HepG2 (cell line): ENCODE results near the gene SLC8B1. TPM values are rescaled to one million over a fixed set of nuclear protein-coding genes. Genes with fewer than 3 reads are reported as not detected.

ENCODE experiments used
- ATAC-seq: fragments of 200-7000 bp; cut with Tn5 transposase; 3 replicates; pipeline ENCODE4 v1.9.1; 2020; ENCODE audit warnings: mild to moderate bottlenecking, moderate library complexity
- BruUV-seq: library from RNA; stranded (reverse); fragments of 400-500 nt; replicated peaks from 2 replicates; lab custom pipeline; 2021; lab: Mats Ljungman, UMichigan
- CTCF ChIA-PET: fragments of 300-600 bp; formaldehyde crosslinking; extraction: SDS; loops from one replicate; lab custom pipeline; 2021; ENCODE audit warnings: low total read pairs, inconsistent platforms, low intra/inter-chr PET ratio; lab: Yijun Ruan, JAX
- POLR2A ChIA-PET: fragments of 350-600 bp; sonication (Branson Sonifier 250); formaldehyde crosslinking; loops from one replicate; lab custom pipeline; 2020; ENCODE audit warnings: antibody characterized with exemption, inconsistent platforms; lab: Yijun Ruan, JAX
- DNase-seq: peaks from one replicate; pipeline ENCODE4 v3.0.0-alpha.2; 2015; ENCODE audit warnings: low spot score
- FAIRE-seq: peaks from 3 replicates; lab custom pipeline; 2011; peaks lifted over from hg19 to GRCh38; lab: Jason Lieb, UNC
- H2AFZ ChIP-seq: one replicate; pipeline ENCODE4 v1.6.1; 2011; ENCODE audit warnings: low read length, inconsistent platforms
- H3K27ac ChIP-seq: fragments of 300-600 bp; 3 replicates; pipeline ENCODE4 v1.8.0; 2011; ENCODE audit warnings: mixed run types, mild to moderate bottlenecking, mixed read lengths, low read length, inconsistent platforms; ENCODE audit not compliant: insufficient read depth; ENCODE audit errors: extremely low read length
- H3K27me3 ChIP-seq, 2 experiments: fragments of 200-600 bp in 1 of 2; 2 replicates in 1 of 2; 3 replicates in 1 of 2; pipeline versions ENCODE4 v1.6.0 to v1.8.0; 2011; ENCODE audit warnings: low read length in 2 of 2, mild to moderate bottlenecking in 2 of 2, moderate library complexity in 2 of 2, inconsistent platforms in 1 of 2; ENCODE audit not compliant: insufficient read depth in 2 of 2, control insufficient read depth in 1 of 2
- H3K36me3 ChIP-seq, 2 experiments: fragments of 200-600 bp in 1 of 2; replicated peaks in 1 of 2; 2 replicates in 1 of 2; 3 replicates in 1 of 2; pipeline versions ENCODE4 v1.5.1 to v1.8.0; 2011; ENCODE audit warnings: low read length in 2 of 2, inconsistent platforms in 1 of 2; ENCODE audit not compliant: insufficient read depth in 2 of 2, control insufficient read depth in 1 of 2
- H3K4me1 ChIP-seq: 2 replicates; pipeline ENCODE4 v1.5.1; 2012; ENCODE audit warnings: low read length, inconsistent platforms; ENCODE audit not compliant: insufficient read depth
- H3K4me2 ChIP-seq: 2 replicates; pipeline ENCODE4 v1.6.0; 2011; ENCODE audit warnings: low read depth, low read length, inconsistent platforms
- H3K4me3 ChIP-seq, 3 experiments: fragments of 200-600 bp in 1 of 3; sonication (generic), shearing (Covaris generic) in 1 of 3; replicated peaks in 1 of 3; 2 replicates each; pipeline ENCODE4 v1.5.1; 2011 to 2016; ENCODE audit warnings: low read length in 3 of 3, inconsistent platforms in 2 of 3, low read depth in 2 of 3, mild to moderate bottlenecking in 2 of 3, control low read depth in 1 of 3, mixed read lengths in 1 of 3; ENCODE audit not compliant: insufficient read depth in 1 of 3
- H3K79me2 ChIP-seq: one replicate; pipeline ENCODE4 v1.6.1; 2011; ENCODE audit warnings: low read length, inconsistent platforms; ENCODE audit not compliant: insufficient read depth
- H3K9ac ChIP-seq: 2 replicates; pipeline ENCODE4 v1.6.0; 2011; ENCODE audit warnings: mild to moderate bottlenecking, low read depth, low read length, inconsistent platforms; ENCODE audit not compliant: insufficient read depth
- H3K9me3 ChIP-seq: 2 replicates; pipeline ENCODE4 v1.5.1; 2012; ENCODE audit warnings: mild to moderate bottlenecking, low read length
- H4K20me1 ChIP-seq: 2 replicates; pipeline ENCODE4 v1.6.0; 2011; ENCODE audit warnings: inconsistent platforms, mild to moderate bottlenecking, low read length, moderate library complexity; ENCODE audit not compliant: insufficient read depth
- BORCS8-MEF2B ChIP-seq: sonication (generic); formaldehyde crosslinking; IDR thresholded peaks from 2 replicates; pipeline ENCODE4 v1.8.0; 2022; ENCODE audit warnings: mild to moderate bottlenecking, missing genetic modification reagents
- HDAC6 ChIP-seq: fragments of 200-600 bp; sonication (generic); IDR thresholded peaks from 2 replicates; pipeline ENCODE4 v1.7.0; 2017; ENCODE audit warnings: mild to moderate bottlenecking, antibody characterized with exemption, low read length, low read depth
- WGBS: methylation state at CpG from one replicate; pipeline ENCODE4 v1.1.6; 2017; ENCODE audit warnings: low lambda C conversion rate; 5-methylcytosine and 5-hydroxymethylcytosine counted together
- in situ Hi-C: cut with HindIII; loops from 2 replicates; pipeline ENCODE4 v1.10.0; 2017; ENCODE audit warnings: low pct_unique_long_range_greater_than_20kb; ENCODE audit not compliant: extremely low pct_ligation_motif_present
- intact Hi-C: fragments of 100-400 bp; cut with micrococcal nuclease; formaldehyde crosslinking; loops from one replicate; pipeline ENCODE4 v1.10.0; 2022; ENCODE audit not compliant: unreplicated experiment
- polyA plus RNA-seq, 8 experiments: library from polyadenylated mRNA; depleted of rRNA in 3 of 8; stranded (reverse) in 7 of 8; unstranded in 1 of 8; fragments of >200 nt; fragmentation: Illumina TruSeq in 4 of 8; extraction: Trizol in 4 of 8; gene quantifications; 2 replicates each; pipeline versions ENCODE4 v1.2.1 to v1.2.3, GENCODE V29; 2011 to 2016; ENCODE audit warnings: low read depth in 4 of 8, missing spikeins in 1 of 8, mixed read lengths in 1 of 8; ENCODE audit not compliant: insufficient read depth in 1 of 8
- total RNA-seq, 5 experiments: library from RNA; depleted of rRNA; stranded (reverse); fragments of >200 nt; fragmentation: Illumina TruSeq; extraction: Trizol; gene quantifications; 2 replicates each; pipeline ENCODE4 v1.2.3, GENCODE V29; 2016; ENCODE audit warnings: low read depth in 1 of 5
- TF ChIP-seq, protein P1 (sequence below): sonication (generic); formaldehyde crosslinking; IDR thresholded peaks from 2 replicates; pipeline ENCODE4 v1.5.0; 2020; ENCODE audit warnings: mild to moderate bottlenecking, missing genetic modification reagents, borderline replicate concordance
- TF ChIP-seq, protein P2 (sequence below): sonication (generic); formaldehyde crosslinking; IDR thresholded peaks from 2 replicates; pipeline ENCODE4 v1.5.0; 2020; ENCODE audit warnings: missing genetic modification reagents, mild to moderate bottlenecking, borderline replicate concordance
- TF ChIP-seq, protein P3 (sequence below): IDR thresholded peaks from 2 replicates; pipeline ENCODE4 v1.6.1; 2018; ENCODE audit warnings: missing genetic modification reagents, mild to moderate bottlenecking, missing compliant biosample characterization
- TF ChIP-seq, protein P4 (sequence below): sonication (generic); formaldehyde crosslinking; conservative IDR thresholded peaks from 2 replicates; pipeline ENCODE4 v1.4.0; 2020; ENCODE audit warnings: missing genetic modification reagents

The SLC8B1 gene
- total and polyA plus RNA-seq, 2 of the 13 experiments (the other 11 are each of a cell fraction or from before 2014, with no cell fraction given): 6.8 to 8.0 TPM

GRCh38 chr12:113347892-113348291, 13.0 kb upstream of the SLC8B1 start:
- CTCF ChIA-PET: no interaction called here
- Histone ChIP-seq H3K4me2 (no peak overlapping the region), H3K27ac (no peak overlapping the region), H2AFZ (no peak overlapping the region), H3K4me3 (no peak overlapping the region), H3K27me3 (peaks cover 6 to 16% of the 10 kb centered on the region in 2 experiments; a peak in 4 of 5 replicates), H3K4me1 (0 out of 2 replicates have a peak, but pooled peaks cover 13% of the 10 kb centered on the region), H4K20me1 (no peaks in the 10 kb centered on the region), H3K9me3 (no peaks in the 10 kb centered on the region), H3K9ac (no peak overlapping the region), H3K36me3 (no peaks in the 10 kb centered on the region), H3K79me2 (no peaks in the 10 kb centered on the region)
- POLR2A ChIA-PET: no interaction called here
- DNase-seq: no peak
- intact Hi-C loops: no loop called here
- BruUV-seq: no TSS peak
- in situ Hi-C loops: no loop called here
- no peak for FAIRE-seq
- TF ChIP-seq, protein P1, sequence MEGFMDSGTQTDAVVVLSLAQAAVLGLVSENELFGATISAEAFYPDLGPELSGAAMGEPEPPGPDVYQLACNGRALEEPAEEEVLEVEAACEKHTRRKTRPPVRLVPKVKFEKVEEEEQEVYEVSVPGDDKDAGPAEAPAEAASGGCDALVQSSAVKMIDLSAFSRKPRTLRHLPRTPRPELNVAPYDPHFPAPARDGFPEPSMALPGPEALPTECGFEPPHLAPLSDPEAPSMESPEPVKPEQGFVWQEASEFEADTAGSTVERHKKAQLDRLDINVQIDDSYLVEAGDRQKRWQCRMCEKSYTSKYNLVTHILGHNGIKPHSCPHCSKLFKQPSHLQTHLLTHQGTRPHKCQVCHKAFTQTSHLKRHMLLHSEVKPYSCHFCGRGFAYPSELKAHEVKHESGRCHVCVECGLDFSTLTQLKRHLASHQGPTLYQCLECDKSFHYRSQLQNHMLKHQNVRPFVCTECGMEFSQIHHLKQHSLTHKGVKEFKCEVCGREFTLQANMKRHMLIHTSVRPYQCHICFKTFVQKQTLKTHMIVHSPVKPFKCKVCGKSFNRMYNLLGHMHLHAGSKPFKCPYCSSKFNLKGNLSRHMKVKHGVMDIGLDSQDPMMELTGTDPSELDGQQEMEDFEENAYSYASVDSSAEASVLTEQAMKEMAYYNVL (CRISPR knock-in tag): no peak
- TF ChIP-seq, protein P2, sequence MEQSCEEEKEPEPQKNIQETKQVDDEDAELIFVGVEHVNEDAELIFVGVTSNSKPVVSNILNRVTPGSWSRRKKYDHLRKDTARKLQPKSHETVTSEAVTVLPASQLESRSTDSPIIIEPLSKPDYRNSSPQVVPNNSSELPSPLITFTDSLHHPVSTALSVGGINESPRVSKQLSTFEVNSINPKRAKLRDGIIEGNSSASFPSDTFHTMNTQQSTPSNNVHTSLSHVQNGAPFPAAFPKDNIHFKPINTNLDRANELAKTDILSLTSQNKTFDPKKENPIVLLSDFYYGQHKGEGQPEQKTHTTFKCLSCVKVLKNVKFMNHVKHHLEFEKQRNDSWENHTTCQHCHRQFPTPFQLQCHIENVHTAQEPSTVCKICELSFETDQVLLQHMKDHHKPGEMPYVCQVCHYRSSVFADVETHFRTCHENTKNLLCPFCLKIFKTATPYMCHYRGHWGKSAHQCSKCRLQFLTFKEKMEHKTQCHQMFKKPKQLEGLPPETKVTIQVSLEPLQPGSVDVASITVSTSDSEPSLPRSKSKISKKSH (CRISPR knock-in tag): no peak
- TF ChIP-seq, protein P3, sequence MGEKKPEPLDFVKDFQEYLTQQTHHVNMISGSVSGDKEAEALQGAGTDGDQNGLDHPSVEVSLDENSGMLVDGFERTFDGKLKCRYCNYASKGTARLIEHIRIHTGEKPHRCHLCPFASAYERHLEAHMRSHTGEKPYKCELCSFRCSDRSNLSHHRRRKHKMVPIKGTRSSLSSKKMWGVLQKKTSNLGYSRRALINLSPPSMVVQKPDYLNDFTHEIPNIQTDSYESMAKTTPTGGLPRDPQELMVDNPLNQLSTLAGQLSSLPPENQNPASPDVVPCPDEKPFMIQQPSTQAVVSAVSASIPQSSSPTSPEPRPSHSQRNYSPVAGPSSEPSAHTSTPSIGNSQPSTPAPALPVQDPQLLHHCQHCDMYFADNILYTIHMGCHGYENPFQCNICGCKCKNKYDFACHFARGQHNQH (CRISPR knock-in tag): no peak
- TF ChIP-seq BORCS8-MEF2B (CRISPR knock-in tag): no peak
- TF ChIP-seq, protein P4, sequence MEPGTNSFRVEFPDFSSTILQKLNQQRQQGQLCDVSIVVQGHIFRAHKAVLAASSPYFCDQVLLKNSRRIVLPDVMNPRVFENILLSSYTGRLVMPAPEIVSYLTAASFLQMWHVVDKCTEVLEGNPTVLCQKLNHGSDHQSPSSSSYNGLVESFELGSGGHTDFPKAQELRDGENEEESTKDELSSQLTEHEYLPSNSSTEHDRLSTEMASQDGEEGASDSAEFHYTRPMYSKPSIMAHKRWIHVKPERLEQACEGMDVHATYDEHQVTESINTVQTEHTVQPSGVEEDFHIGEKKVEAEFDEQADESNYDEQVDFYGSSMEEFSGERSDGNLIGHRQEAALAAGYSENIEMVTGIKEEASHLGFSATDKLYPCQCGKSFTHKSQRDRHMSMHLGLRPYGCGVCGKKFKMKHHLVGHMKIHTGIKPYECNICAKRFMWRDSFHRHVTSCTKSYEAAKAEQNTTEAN (CRISPR knock-in tag): no peak
- no peak for TF ChIP-seq HDAC6
- ATAC-seq: no peak
- 52% methylated on average over 2 of the region's 2 CpGs for WGBS
